ENCODE data around the gene GPR162. TPM values are rescaled to one million over a fixed set of nuclear protein-coding genes. Genes with fewer than 3 reads are reported as not detected.

GPR162 gene
- total and polyA plus RNA-seq, 4 donors: 0.59 to 2.4 (median 1.7) TPM

DNA sequence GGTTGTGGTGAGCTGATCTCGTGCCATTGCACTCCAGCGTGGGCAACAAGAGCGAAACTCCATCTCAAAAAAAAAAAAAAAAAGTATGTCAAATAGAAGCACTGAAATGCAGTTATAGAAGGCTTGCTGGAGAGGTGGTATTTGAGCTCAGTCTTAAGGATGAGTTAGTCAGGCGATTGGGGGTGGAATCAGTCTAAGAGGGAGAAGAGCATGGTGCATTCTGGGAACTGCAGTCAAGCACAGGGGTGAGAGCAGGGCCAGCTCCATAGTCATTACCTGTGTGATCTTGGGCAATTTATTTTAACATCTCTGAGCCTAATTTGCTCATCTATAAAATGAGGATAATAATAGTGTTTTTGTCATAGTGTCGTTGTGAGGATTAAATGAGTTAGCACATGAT lies 13.3 kb downstream of the GPR162 start:
- no peak overlapping the region for H3K9ac ChIP-seq (ENCODE audit: low read depth in 1 of 2, low read length in 2 of 2)
- no peak overlapping the region for H3K4me3 ChIP-seq (ENCODE audit: low read depth in 1 of 3, low read length in 3 of 3)
- no peak for DNase-seq (ENCODE audit: low spot score)
- TF ChIP-seq HNF4G (IDR thresholded peaks at IDR 0.05) (no peak), FOXA2 (IDR thresholded peaks at IDR 0.05) (no peak), RXRA (IDR thresholded peaks at IDR 0.05) (no peak), TAF1 (conservative IDR thresholded peaks at IDR 0.05) (no peak), YY1 (IDR thresholded peaks at IDR 0.05) (no peak), HNF4A (conservative IDR thresholded peaks at IDR 0.05) (no peak), RAD21 (IDR thresholded peaks at IDR 0.05) (no peak), FOXA1 (IDR thresholded peaks at IDR 0.05) (no peak), SP1 (IDR thresholded peaks at IDR 0.05) (no peak), NR2F2 (IDR thresholded peaks at IDR 0.05) (no peak), EGR1 (IDR thresholded peaks at IDR 0.05; ENCODE audit: low read depth in 2 of 2) (no peak), GABPA (IDR thresholded peaks at IDR 0.05 in 1 of 2, conservative IDR thresholded peaks at IDR 0.05 in 1 of 2) (no peak), JUND (IDR thresholded peaks at IDR 0.05) (no peak)
- TF ChIP-seq, protein P1, sequence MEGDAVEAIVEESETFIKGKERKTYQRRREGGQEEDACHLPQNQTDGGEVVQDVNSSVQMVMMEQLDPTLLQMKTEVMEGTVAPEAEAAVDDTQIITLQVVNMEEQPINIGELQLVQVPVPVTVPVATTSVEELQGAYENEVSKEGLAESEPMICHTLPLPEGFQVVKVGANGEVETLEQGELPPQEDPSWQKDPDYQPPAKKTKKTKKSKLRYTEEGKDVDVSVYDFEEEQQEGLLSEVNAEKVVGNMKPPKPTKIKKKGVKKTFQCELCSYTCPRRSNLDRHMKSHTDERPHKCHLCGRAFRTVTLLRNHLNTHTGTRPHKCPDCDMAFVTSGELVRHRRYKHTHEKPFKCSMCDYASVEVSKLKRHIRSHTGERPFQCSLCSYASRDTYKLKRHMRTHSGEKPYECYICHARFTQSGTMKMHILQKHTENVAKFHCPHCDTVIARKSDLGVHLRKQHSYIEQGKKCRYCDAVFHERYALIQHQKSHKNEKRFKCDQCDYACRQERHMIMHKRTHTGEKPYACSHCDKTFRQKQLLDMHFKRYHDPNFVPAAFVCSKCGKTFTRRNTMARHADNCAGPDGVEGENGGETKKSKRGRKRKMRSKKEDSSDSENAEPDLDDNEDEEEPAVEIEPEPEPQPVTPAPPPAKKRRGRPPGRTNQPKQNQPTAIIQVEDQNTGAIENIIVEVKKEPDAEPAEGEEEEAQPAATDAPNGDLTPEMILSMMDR (IDR thresholded peaks at IDR 0.05; ENCODE audit: low read depth, low read length, missing input control): no peak
- TF ChIP-seq, protein P2, sequence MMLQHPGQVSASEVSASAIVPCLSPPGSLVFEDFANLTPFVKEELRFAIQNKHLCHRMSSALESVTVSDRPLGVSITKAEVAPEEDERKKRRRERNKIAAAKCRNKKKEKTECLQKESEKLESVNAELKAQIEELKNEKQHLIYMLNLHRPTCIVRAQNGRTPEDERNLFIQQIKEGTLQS (IDR thresholded peaks at IDR 0.05): no peak
- TF ChIP-seq, protein P3, sequence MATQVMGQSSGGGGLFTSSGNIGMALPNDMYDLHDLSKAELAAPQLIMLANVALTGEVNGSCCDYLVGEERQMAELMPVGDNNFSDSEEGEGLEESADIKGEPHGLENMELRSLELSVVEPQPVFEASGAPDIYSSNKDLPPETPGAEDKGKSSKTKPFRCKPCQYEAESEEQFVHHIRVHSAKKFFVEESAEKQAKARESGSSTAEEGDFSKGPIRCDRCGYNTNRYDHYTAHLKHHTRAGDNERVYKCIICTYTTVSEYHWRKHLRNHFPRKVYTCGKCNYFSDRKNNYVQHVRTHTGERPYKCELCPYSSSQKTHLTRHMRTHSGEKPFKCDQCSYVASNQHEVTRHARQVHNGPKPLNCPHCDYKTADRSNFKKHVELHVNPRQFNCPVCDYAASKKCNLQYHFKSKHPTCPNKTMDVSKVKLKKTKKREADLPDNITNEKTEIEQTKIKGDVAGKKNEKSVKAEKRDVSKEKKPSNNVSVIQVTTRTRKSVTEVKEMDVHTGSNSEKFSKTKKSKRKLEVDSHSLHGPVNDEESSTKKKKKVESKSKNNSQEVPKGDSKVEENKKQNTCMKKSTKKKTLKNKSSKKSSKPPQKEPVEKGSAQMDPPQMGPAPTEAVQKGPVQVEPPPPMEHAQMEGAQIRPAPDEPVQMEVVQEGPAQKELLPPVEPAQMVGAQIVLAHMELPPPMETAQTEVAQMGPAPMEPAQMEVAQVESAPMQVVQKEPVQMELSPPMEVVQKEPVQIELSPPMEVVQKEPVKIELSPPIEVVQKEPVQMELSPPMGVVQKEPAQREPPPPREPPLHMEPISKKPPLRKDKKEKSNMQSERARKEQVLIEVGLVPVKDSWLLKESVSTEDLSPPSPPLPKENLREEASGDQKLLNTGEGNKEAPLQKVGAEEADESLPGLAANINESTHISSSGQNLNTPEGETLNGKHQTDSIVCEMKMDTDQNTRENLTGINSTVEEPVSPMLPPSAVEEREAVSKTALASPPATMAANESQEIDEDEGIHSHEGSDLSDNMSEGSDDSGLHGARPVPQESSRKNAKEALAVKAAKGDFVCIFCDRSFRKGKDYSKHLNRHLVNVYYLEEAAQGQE (IDR thresholded peaks at IDR 0.05): no peak
- TF ChIP-seq, protein P4, sequence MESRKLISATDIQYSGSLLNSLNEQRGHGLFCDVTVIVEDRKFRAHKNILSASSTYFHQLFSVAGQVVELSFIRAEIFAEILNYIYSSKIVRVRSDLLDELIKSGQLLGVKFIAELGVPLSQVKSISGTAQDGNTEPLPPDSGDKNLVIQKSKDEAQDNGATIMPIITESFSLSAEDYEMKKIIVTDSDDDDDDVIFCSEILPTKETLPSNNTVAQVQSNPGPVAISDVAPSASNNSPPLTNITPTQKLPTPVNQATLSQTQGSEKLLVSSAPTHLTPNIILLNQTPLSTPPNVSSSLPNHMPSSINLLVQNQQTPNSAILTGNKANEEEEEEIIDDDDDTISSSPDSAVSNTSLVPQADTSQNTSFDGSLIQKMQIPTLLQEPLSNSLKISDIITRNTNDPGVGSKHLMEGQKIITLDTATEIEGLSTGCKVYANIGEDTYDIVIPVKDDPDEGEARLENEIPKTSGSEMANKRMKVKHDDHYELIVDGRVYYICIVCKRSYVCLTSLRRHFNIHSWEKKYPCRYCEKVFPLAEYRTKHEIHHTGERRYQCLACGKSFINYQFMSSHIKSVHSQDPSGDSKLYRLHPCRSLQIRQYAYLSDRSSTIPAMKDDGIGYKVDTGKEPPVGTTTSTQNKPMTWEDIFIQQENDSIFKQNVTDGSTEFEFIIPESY (IDR thresholded peaks at IDR 0.05): no peak
- TF ChIP-seq, protein P5, sequence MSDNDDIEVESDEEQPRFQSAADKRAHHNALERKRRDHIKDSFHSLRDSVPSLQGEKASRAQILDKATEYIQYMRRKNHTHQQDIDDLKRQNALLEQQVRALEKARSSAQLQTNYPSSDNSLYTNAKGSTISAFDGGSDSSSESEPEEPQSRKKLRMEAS (IDR thresholded peaks at IDR 0.05): no peak
- no peaks in the 10 kb centered on the region for H3K9me3 ChIP-seq (ENCODE audit: control insufficient read depth in 4 of 4, low read length in 3 of 4)
- H3K4me1 ChIP-seq (ENCODE audit: control insufficient read depth in 4 of 4, insufficient read depth in 4 of 4, low read length in 3 of 4): peaks cover 0 to 3% (median under 1%) of the 10 kb centered on the region in 4 donors
- no peak overlapping the region for H3K27ac ChIP-seq (ENCODE audit: low read depth in 1 of 2, low read length in 2 of 2)
- no peaks in the 10 kb centered on the region for H3K27me3 ChIP-seq (ENCODE audit: control insufficient read depth in 4 of 4, insufficient read depth in 4 of 4, low read length in 3 of 4)
- H3K36me3 ChIP-seq (ENCODE audit: control insufficient read depth in 4 of 4, insufficient read depth in 3 of 4, low read depth in 1 of 4, low read length in 3 of 4): peaks cover 0 to 2% (median 0%) of the 10 kb centered on the region in 4 donors
- WGBS: 81% methylated on average over 5 of the region's 5 CpGs
